ENCODE results near the gene KCNK10. TPM values are rescaled to one million over a fixed set of nuclear protein-coding genes. Genes with fewer than 3 reads are reported as not detected.

The KCNK10 gene
- total RNA-seq, 4 donors from 2014 or later: not detected

GRCh38 chr14:88359500-88359899 lies 36.4 kb upstream of the KCNK10 start:
- Histone ChIP-seq H3K4me1 (no peaks in the 10 kb centered on the region), H3K27ac (no peak overlapping the region), H3K36me3 (no peaks in the 10 kb centered on the region), H3K4me3 (no peak overlapping the region), H3K27me3 (no peaks in the 10 kb centered on the region), H3K9me3 (no peaks in the 10 kb centered on the region)
- in situ Hi-C loops (cut with MboI; ENCODE audit: low sequenced_read_pairs in 4 of 4) (no loop called here), intact Hi-C loops (cut with DNase I; ENCODE audit: low total_unique reads) (no loop called here)
- ATAC-seq (no peak), DNase-seq (no peak)
- TF ChIP-seq POLR2A (IDR thresholded peaks at IDR 0.05): no peak
- no peak for TF ChIP-seq CTCF (IDR thresholded peaks at IDR 0.05 in 4 of 5, conservative IDR thresholded peaks at IDR 0.05 in 1 of 5)

GRCh38 chr14:88354358-88354757 lies 31.3 kb upstream of the KCNK10 start:
- H3K4me1 ChIP-seq: no peaks in the 10 kb centered on the region
- DNase-seq: no peak
- no peak overlapping the region for H3K4me3 ChIP-seq
- in situ Hi-C loops (cut with MboI; ENCODE audit: low sequenced_read_pairs in 4 of 4) (no loop called here), intact Hi-C loops (cut with DNase I; ENCODE audit: low total_unique reads) (no loop called here)
- ATAC-seq: no peak
- no peaks in the 10 kb centered on the region for H3K27me3 ChIP-seq
- no peak overlapping the region for H3K27ac ChIP-seq
- no peaks in the 10 kb centered on the region for H3K36me3 ChIP-seq
- TF ChIP-seq POLR2A (IDR thresholded peaks at IDR 0.05): no peak
- TF ChIP-seq CTCF (IDR thresholded peaks at IDR 0.05 in 4 of 5, conservative IDR thresholded peaks at IDR 0.05 in 1 of 5): no peak
- no peaks in the 10 kb centered on the region for H3K9me3 ChIP-seq

- Histone ChIP-seq H3K4me3 (no peak overlapping the region), H3K4me1 (no peaks in the 10 kb centered on the region), H3K9me3 (no peaks in the 10 kb centered on the region), H3K27ac (no peak overlapping the region), H3K36me3 (no peaks in the 10 kb centered on the region), H3K27me3 (no peaks in the 10 kb centered on the region)
- TF ChIP-seq POLR2A (IDR thresholded peaks at IDR 0.05) (no peak), CTCF (IDR thresholded peaks at IDR 0.05 in 4 of 5, conservative IDR thresholded peaks at IDR 0.05 in 1 of 5) (no peak)
- intact Hi-C loops (cut with DNase I; ENCODE audit: low total_unique reads): no loop called here
- in situ Hi-C loops (cut with MboI; ENCODE audit: low sequenced_read_pairs in 4 of 4): no loop called here
- DNase-seq: no peak
- ATAC-seq: no peak
Observed at GRCh38 chr14:88352698-88353097, 29.6 kb upstream of the KCNK10 start.

GRCh38 chr14:88351966-88352691 lies 29.1 kb upstream of the KCNK10 start:
- no peak for TF ChIP-seq POLR2A (IDR thresholded peaks at IDR 0.05)
- TF ChIP-seq CTCF (IDR thresholded peaks at IDR 0.05 in 4 of 5, conservative IDR thresholded peaks at IDR 0.05 in 1 of 5): no peak
- no peak for DNase-seq
- ATAC-seq: no peak
- Histone ChIP-seq H3K27me3 (no peaks in the 10 kb centered on the region), H3K27ac (no peak overlapping the region), H3K9me3 (no peaks in the 10 kb centered on the region), H3K36me3 (no peaks in the 10 kb centered on the region), H3K4me1 (no peaks in the 10 kb centered on the region), H3K4me3 (no peak overlapping the region)
- in situ Hi-C loops (cut with MboI; ENCODE audit: low sequenced_read_pairs in 4 of 4): no loop called here
- intact Hi-C loops (cut with DNase I; ENCODE audit: low total_unique reads): no loop called here

GRCh38 chr14:88348546-88348945 lies 25.5 kb upstream of the KCNK10 start:
- Histone ChIP-seq H3K27me3 (no peaks in the 10 kb centered on the region), H3K4me3 (no peak overlapping the region), H3K9me3 (no peaks in the 10 kb centered on the region), H3K36me3 (no peaks in the 10 kb centered on the region), H3K27ac (no peak overlapping the region), H3K4me1 (no peaks in the 10 kb centered on the region)
- ATAC-seq (no peak), DNase-seq (no peak)
- intact Hi-C loops (cut with DNase I; ENCODE audit: low total_unique reads) (no loop called here), in situ Hi-C loops (cut with MboI; ENCODE audit: low sequenced_read_pairs in 4 of 4) (no loop called here)
- no peak for TF ChIP-seq POLR2A (IDR thresholded peaks at IDR 0.05)
- TF ChIP-seq CTCF (IDR thresholded peaks at IDR 0.05 in 4 of 5, conservative IDR thresholded peaks at IDR 0.05 in 1 of 5): no peak

All from gastrocnemius medialis (tissue), 4 donors.